Measurements from ENCODE around the gene OSBPL3. TPM values are rescaled to one million over a fixed set of nuclear protein-coding genes. Genes with fewer than 3 reads are reported as not detected.

Gene OSBPL3
- total and polyA plus RNA-seq, 2 donors (not counting 3 experiments of a cell fraction or from before 2014, with no cell fraction given), result 7.5 to 27.1 TPM

GRCh38 chr7:24992314-24992713 is 12.3 kb upstream of the OSBPL3 start:
- intact Hi-C loops (cut with micrococcal nuclease), result no loop called here
- no peak for FAIRE-seq
- H3K36me3 ChIP-seq (ENCODE audit: control insufficient read depth in 2 of 2, extremely low read depth in 1 of 2, insufficient read depth in 2 of 2, low read length in 2 of 2), result no peaks in the 10 kb centered on the region

GRCh38 chr7:24991353-24991752 is 11.4 kb upstream of the OSBPL3 start:
- no peak for DNase-seq (ENCODE audit: low read depth, low spot score)
- no TSS peak for BruUV-seq (replicated peaks)
- no peaks in the 10 kb centered on the region for H4K20me1 ChIP-seq (replicated peaks; ENCODE audit: control insufficient read depth, extremely low read depth, insufficient read depth, low read length)
- dilution Hi-C loops (cut with MboI; ENCODE audit: extremely low pct_ligation_motif_present, low sequenced_read_pairs) (no loop called here), intact Hi-C loops (cut with micrococcal nuclease) (no loop called here)
- H3K4me2 ChIP-seq (ENCODE audit: insufficient read depth, low read length), result no peak overlapping the region
- TF ChIP-seq MAX (IDR thresholded peaks at IDR 0.05; ENCODE audit: insufficient read depth, insufficient read length), result no peak
- TF ChIP-seq EZH2 (IDR thresholded peaks at IDR 0.05; ENCODE audit: borderline replicate concordance, low read depth, low read length, severe bottlenecking), result no peak
- TF ChIP-seq FOS (IDR thresholded peaks at IDR 0.05; ENCODE audit: borderline replicate concordance, insufficient read depth, low read length), result no peak
- no peak for TF ChIP-seq POLR2AphosphoS5 (IDR thresholded peaks at IDR 0.05; ENCODE audit: insufficient read depth, low read depth, low read length)
- TF ChIP-seq CTCF (IDR thresholded peaks at IDR 0.05; ENCODE audit: extremely low read depth in 1 of 2, insufficient read depth in 1 of 2, low read depth in 1 of 2, low read length in 2 of 2), result no peak
- TF ChIP-seq JUN (IDR thresholded peaks at IDR 0.05; ENCODE audit: borderline replicate concordance, insufficient read depth, insufficient read length, low read depth), result no peak
- TF ChIP-seq GATA2 (IDR thresholded peaks at IDR 0.05; ENCODE audit: insufficient read depth, insufficient read length, low read depth, low read length), result no peak
- no peak for TF ChIP-seq POLR2A (IDR thresholded peaks at IDR 0.05; ENCODE audit: low read depth, low read length)
- TF ChIP-seq MYC (IDR thresholded peaks at IDR 0.05; ENCODE audit: low read depth, low read length), result no peak
- no peak for FAIRE-seq
- no peaks in the 10 kb centered on the region for H3K79me2 ChIP-seq (ENCODE audit: control insufficient read depth, insufficient read depth, low read length)
- H3K27me3 ChIP-seq (ENCODE audit: control insufficient read depth in 2 of 2, insufficient read depth in 2 of 2, low read length in 2 of 2), result no peaks in the 10 kb centered on the region
- no peak overlapping the region for H2AFZ ChIP-seq (ENCODE audit: low read depth, low read length)
- no peaks in the 10 kb centered on the region for H3K36me3 ChIP-seq (ENCODE audit: control insufficient read depth in 2 of 2, extremely low read depth in 1 of 2, insufficient read depth in 2 of 2, low read length in 2 of 2)
- no peaks in the 10 kb centered on the region for H3K4me1 ChIP-seq (ENCODE audit: control insufficient read depth, extremely low read depth, insufficient read depth, low read length)
- CTCF ChIA-PET, result no interaction called here
- H3K9me3 ChIP-seq (replicated peaks; ENCODE audit: control insufficient read depth, insufficient read depth, low read length), result no peaks in the 10 kb centered on the region
- H3K9ac ChIP-seq (replicated peaks; ENCODE audit: extremely low read depth, insufficient read depth, low read length), result no peak overlapping the region
- no peak overlapping the region for H3K27ac ChIP-seq (ENCODE audit: insufficient read depth, low read depth, low read length)
- POLR2A ChIA-PET, result no interaction called here
- no peak overlapping the region for H3K4me3 ChIP-seq (replicated peaks in 1 of 3; ENCODE audit: insufficient read depth in 1 of 3, low read depth in 1 of 3, low read length in 3 of 3)
- no peaks in the 10 kb centered on the region for H3K9me1 ChIP-seq (replicated peaks; ENCODE audit: control insufficient read depth, extremely low read depth, insufficient read depth, low read length)

More at GRCh38 chr7:24992314-24992713, 12.3 kb upstream of the OSBPL3 start:
- no peak for DNase-seq (ENCODE audit: low read depth, low spot score)
- ChIA-PET CTCF (interaction anchor here (1.4 kb wide), 1 partner anchor 15 kb away, joined by 4 read pairs; no protein-coding TSS in a partner anchor), POLR2A (no interaction called here)
- no peaks in the 10 kb centered on the region for H3K27me3 ChIP-seq (ENCODE audit: control insufficient read depth in 2 of 2, insufficient read depth in 2 of 2, low read length in 2 of 2)
- H3K4me2 ChIP-seq (ENCODE audit: insufficient read depth, low read length), result no peak overlapping the region
- no TSS peak for BruUV-seq (replicated peaks)
- no peaks in the 10 kb centered on the region for H3K9me1 ChIP-seq (replicated peaks; ENCODE audit: control insufficient read depth, extremely low read depth, insufficient read depth, low read length)
- no peak overlapping the region for H3K27ac ChIP-seq (ENCODE audit: insufficient read depth, low read depth, low read length)
- no peak for TF ChIP-seq JUN (IDR thresholded peaks at IDR 0.05; ENCODE audit: borderline replicate concordance, insufficient read depth, insufficient read length, low read depth)
- no peak for TF ChIP-seq POLR2AphosphoS5 (IDR thresholded peaks at IDR 0.05; ENCODE audit: insufficient read depth, low read depth, low read length)
- TF ChIP-seq MYC (IDR thresholded peaks at IDR 0.05; ENCODE audit: low read depth, low read length), result no peak
- TF ChIP-seq POLR2A (IDR thresholded peaks at IDR 0.05; ENCODE audit: low read depth, low read length), result no peak
- dilution Hi-C loops (cut with MboI; ENCODE audit: extremely low pct_ligation_motif_present, low sequenced_read_pairs), result no loop called here
- H3K9me3 ChIP-seq (replicated peaks; ENCODE audit: control insufficient read depth, insufficient read depth, low read length), result no peaks in the 10 kb centered on the region
- H3K4me1 ChIP-seq (ENCODE audit: control insufficient read depth, extremely low read depth, insufficient read depth, low read length), result no peaks in the 10 kb centered on the region
- no peak overlapping the region for H3K4me3 ChIP-seq (replicated peaks in 1 of 3; ENCODE audit: insufficient read depth in 1 of 3, low read depth in 1 of 3, low read length in 3 of 3)
- H4K20me1 ChIP-seq (replicated peaks; ENCODE audit: control insufficient read depth, extremely low read depth, insufficient read depth, low read length), result no peaks in the 10 kb centered on the region
- no peak overlapping the region for H2AFZ ChIP-seq (ENCODE audit: low read depth, low read length)
- no peaks in the 10 kb centered on the region for H3K79me2 ChIP-seq (ENCODE audit: control insufficient read depth, insufficient read depth, low read length)
- H3K9ac ChIP-seq (replicated peaks; ENCODE audit: extremely low read depth, insufficient read depth, low read length), result no peak overlapping the region

Data from endothelial cell of umbilical vein (primary cell).